Measurements from ENCODE around the gene SP5.

DNA sequence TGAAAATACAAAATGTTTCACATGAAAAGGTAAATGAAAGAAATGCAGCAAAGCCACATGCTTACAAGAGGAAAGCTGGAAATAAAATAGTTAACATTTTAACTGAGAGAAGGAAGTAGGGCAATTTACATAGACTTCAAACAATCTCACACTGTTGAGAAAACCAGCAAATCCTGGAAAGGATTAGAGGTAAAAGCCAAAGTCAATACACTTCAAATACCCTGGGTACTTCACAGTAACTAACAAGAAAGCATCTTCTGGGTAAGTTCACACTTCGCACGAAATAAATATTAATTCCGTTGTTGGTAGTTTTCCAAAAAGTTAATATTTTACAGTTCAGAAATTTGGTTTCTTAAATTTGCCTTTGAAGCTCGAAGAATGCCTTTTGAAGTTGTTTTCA, 51.6 kb downstream of the SP5 start:
- TF ChIP-seq POLR2A (IDR thresholded peaks at IDR 0.05) = no peak
- TF ChIP-seq, protein P1, sequence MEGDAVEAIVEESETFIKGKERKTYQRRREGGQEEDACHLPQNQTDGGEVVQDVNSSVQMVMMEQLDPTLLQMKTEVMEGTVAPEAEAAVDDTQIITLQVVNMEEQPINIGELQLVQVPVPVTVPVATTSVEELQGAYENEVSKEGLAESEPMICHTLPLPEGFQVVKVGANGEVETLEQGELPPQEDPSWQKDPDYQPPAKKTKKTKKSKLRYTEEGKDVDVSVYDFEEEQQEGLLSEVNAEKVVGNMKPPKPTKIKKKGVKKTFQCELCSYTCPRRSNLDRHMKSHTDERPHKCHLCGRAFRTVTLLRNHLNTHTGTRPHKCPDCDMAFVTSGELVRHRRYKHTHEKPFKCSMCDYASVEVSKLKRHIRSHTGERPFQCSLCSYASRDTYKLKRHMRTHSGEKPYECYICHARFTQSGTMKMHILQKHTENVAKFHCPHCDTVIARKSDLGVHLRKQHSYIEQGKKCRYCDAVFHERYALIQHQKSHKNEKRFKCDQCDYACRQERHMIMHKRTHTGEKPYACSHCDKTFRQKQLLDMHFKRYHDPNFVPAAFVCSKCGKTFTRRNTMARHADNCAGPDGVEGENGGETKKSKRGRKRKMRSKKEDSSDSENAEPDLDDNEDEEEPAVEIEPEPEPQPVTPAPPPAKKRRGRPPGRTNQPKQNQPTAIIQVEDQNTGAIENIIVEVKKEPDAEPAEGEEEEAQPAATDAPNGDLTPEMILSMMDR (IDR thresholded peaks at IDR 0.05) = no peak
